Calu3 (cell line): Measurements from ENCODE around the gene MDH1. TPM values are rescaled to one million over a fixed set of nuclear protein-coding genes. Genes with fewer than 3 reads are reported as not detected.

Experiments used
- BruUV-seq: library from RNA; stranded (reverse); fragments of 400-500 nt; replicated peaks from 2 replicates; lab custom pipeline; 2021; lab: Mats Ljungman, UMichigan
- CTCF ChIA-PET: fragments of 300-600 bp; sonication (Branson Sonifier 250); formaldehyde crosslinking; loops from one replicate; lab custom pipeline; 2022; ENCODE audit warnings: antibody characterized with exemption; lab: Charles Lee
- DNase-seq: peaks from one replicate; pipeline ENCODE4 v3.0.0; 2022
- H3K27ac Mint-ChIP-seq: one replicate; pipeline ENCODE4 v1.8.0; 2022; ENCODE audit warnings: mixed read lengths; ENCODE audit not compliant: unreplicated experiment
- H3K27me3 Mint-ChIP-seq: one replicate; pipeline ENCODE4 v1.8.0; 2022; ENCODE audit warnings: mixed read lengths; ENCODE audit not compliant: unreplicated experiment
- H3K36me3 Mint-ChIP-seq: one replicate; pipeline ENCODE4 v1.8.0; 2022; ENCODE audit warnings: mild to moderate bottlenecking, moderate library complexity, mixed read lengths; ENCODE audit not compliant: insufficient read depth, unreplicated experiment
- H3K4me1 Mint-ChIP-seq: one replicate; pipeline ENCODE4 v1.8.0; 2022; ENCODE audit warnings: mild to moderate bottlenecking, low read depth, mixed read lengths; ENCODE audit not compliant: unreplicated experiment
- H3K4me3 Mint-ChIP-seq: one replicate; pipeline ENCODE4 v1.8.0; 2022; ENCODE audit warnings: mild to moderate bottlenecking, low read depth, moderate library complexity, mixed read lengths; ENCODE audit not compliant: unreplicated experiment
- H3K9me3 Mint-ChIP-seq: one replicate; pipeline ENCODE4 v1.8.0; 2022; ENCODE audit warnings: low read depth, mixed read lengths; ENCODE audit not compliant: unreplicated experiment
- CTCF ChIP-seq: fragments of 200-600 bp; IDR thresholded peaks from one replicate; pipeline ENCODE4 v1.8.0; 2022; ENCODE audit warnings: antibody characterized with exemption; ENCODE audit not compliant: unreplicated experiment
- intact Hi-C: fragments of 100-400 bp; cut with micrococcal nuclease; formaldehyde crosslinking; loops from one replicate; pipeline ENCODE4 v1.10.0; 2022; ENCODE audit not compliant: unreplicated experiment
- total RNA-seq: library from RNA; stranded (reverse); gene quantifications from 2 replicates; pipeline ENCODE4 v1.2.3, GENCODE V29; 2022

The MDH1 gene
- total RNA-seq, 1 experiment from 2014 or later, result 154 TPM

GRCh38 chr2:63582873-63583272 is 5.9 kb upstream of the MDH1 start:
- Mint-ChIP-seq H3K36me3 (peaks cover 11% of the 10 kb centered on the region), H3K27ac (no peak overlapping the region), H3K4me3 (no peak overlapping the region), H3K9me3 (no peaks in the 10 kb centered on the region), H3K27me3 (no peaks in the 10 kb centered on the region), H3K4me1 (peaks cover 24% of the 10 kb centered on the region)
- BruUV-seq, result no TSS peak
- TF ChIP-seq CTCF, result no peak
- CTCF ChIA-PET, result interaction anchor here (0.6 kb wide), 1 partner anchor 79 kb away, joined by 3 read pairs; no protein-coding TSS in a partner anchor
- DNase-seq, result no peak
- intact Hi-C loops, result loop anchor here (10.0 kb wide), 1 partner anchor 302 kb away; no protein-coding TSS in a partner anchor

- TF ChIP-seq CTCF, result no peak
- peaks cover 32% of the 10 kb centered on the region for H3K36me3 Mint-ChIP-seq
- BruUV-seq, result no TSS peak
- CTCF ChIA-PET, result interaction anchor here (0.7 to 1.9 kb wide), 5 partner anchors 9 to 330 kb away, joined by 3 to 5 read pairs (median 3); no protein-coding TSS in a partner anchor
- H3K9me3 Mint-ChIP-seq, result no peaks in the 10 kb centered on the region
- H3K4me3 Mint-ChIP-seq, result peak overlapping the region; percentile 91
- no peaks in the 10 kb centered on the region for H3K27me3 Mint-ChIP-seq
- DNase-seq, result no peak
- intact Hi-C loops, result loop anchor here (10.0 kb wide), 1 partner anchor 297 kb away; no protein-coding TSS in a partner anchor
- peak overlapping the region; percentile 93 for H3K27ac Mint-ChIP-seq
- peaks cover 18% of the 10 kb centered on the region for H3K4me1 Mint-ChIP-seq
Observed at GRCh38 chr2:63587814-63588384, 864 bp upstream of the MDH1 start.

GRCh38 chr2:63589148-63589958 is 590 bp downstream of the MDH1 start:
- CTCF ChIA-PET, result interaction anchor here (0.6 to 1.9 kb wide), 6 partner anchors 8 to 295 kb away, joined by 3 to 5 read pairs (median 3); no protein-coding TSS in a partner anchor
- no peaks in the 10 kb centered on the region for H3K27me3 Mint-ChIP-seq
- peaks cover 43% of the 10 kb centered on the region for H3K36me3 Mint-ChIP-seq
- intact Hi-C loops, result loop anchor here (10.0 kb wide), 1 partner anchor 295 kb away; no protein-coding TSS in a partner anchor
- peak overlapping the region; percentile 93 for H3K27ac Mint-ChIP-seq
- H3K4me3 Mint-ChIP-seq, result peak overlapping the region; percentile 91
- TSS peak; percentile 67 for BruUV-seq
- H3K4me1 Mint-ChIP-seq, result peaks cover 18% of the 10 kb centered on the region
- H3K9me3 Mint-ChIP-seq, result no peaks in the 10 kb centered on the region
- DNase-seq, result no peak
- TF ChIP-seq CTCF, result no peak

GRCh38 chr2:63590626-63591408 is 2.1 kb downstream of the MDH1 start:
- Mint-ChIP-seq H3K4me3 (no peak overlapping the region), H3K27me3 (no peaks in the 10 kb centered on the region), H3K36me3 (peaks cover 43% of the 10 kb centered on the region), H3K9me3 (no peaks in the 10 kb centered on the region), H3K4me1 (peaks cover 18% of the 10 kb centered on the region), H3K27ac (no peak overlapping the region)
- CTCF ChIA-PET, result no interaction called here
- intact Hi-C loops, result no loop called here
- no peak for DNase-seq
- TF ChIP-seq CTCF, result no peak
- no TSS peak for BruUV-seq
